H9 (cell line): ENCODE measurements around the gene CBLB. TPM values are rescaled to one million over a fixed set of nuclear protein-coding genes. Genes with fewer than 3 reads are reported as not detected.

Experiments used
- DNase-seq: peaks from one replicate; pipeline ENCODE4 v3.0.0-alpha.2; 2017
- H2AFZ ChIP-seq: one replicate; pipeline ENCODE4 v1.6.1; 2013; ENCODE audit warnings: mild to moderate bottlenecking, low read length, control low read depth, moderate library complexity
- H2AK5ac ChIP-seq: 2 replicates; pipeline ENCODE4 v1.6.1; 2013; ENCODE audit warnings: low read length, control low read depth, mixed read lengths; ENCODE audit not compliant: insufficient read length
- H2BK120ac ChIP-seq: one replicate; pipeline ENCODE4 v1.6.1; 2013; ENCODE audit warnings: low read depth, mild to moderate bottlenecking, low read length, control low read depth, inconsistent platforms; ENCODE audit not compliant: poor library complexity, severe bottlenecking
- H2BK12ac ChIP-seq: 2 replicates; pipeline ENCODE4 v1.6.1; 2013; ENCODE audit warnings: low read length, control low read depth, mixed read lengths, low read depth; ENCODE audit not compliant: insufficient read length
- H2BK15ac ChIP-seq: 2 replicates; pipeline ENCODE4 v1.6.1; 2013; ENCODE audit warnings: low read depth, low read length, control low read depth
- H2BK20ac ChIP-seq: one replicate; pipeline ENCODE4 v1.6.1; 2013; ENCODE audit warnings: low read depth, mild to moderate bottlenecking, low read length, control low read depth, inconsistent platforms; ENCODE audit not compliant: poor library complexity, severe bottlenecking
- H2BK5ac ChIP-seq: 2 replicates; pipeline ENCODE4 v1.6.1; 2013; ENCODE audit warnings: low read length, control low read depth, mixed read lengths; ENCODE audit not compliant: insufficient read length
- H3K14ac ChIP-seq: 2 replicates; pipeline ENCODE4 v1.6.1; 2013; ENCODE audit warnings: low read length, control low read depth; ENCODE audit not compliant: insufficient read depth
- H3K18ac ChIP-seq: 2 replicates; pipeline ENCODE4 v1.6.1; 2013; ENCODE audit warnings: low read depth, mild to moderate bottlenecking, mixed read lengths, low read length, control low read depth; ENCODE audit not compliant: insufficient read length
- H3K23ac ChIP-seq: 2 replicates; pipeline ENCODE4 v1.6.1; 2013; ENCODE audit warnings: low read length, control low read depth, mixed read lengths, low read depth; ENCODE audit not compliant: insufficient read length
- H3K23me2 ChIP-seq: 2 replicates; pipeline ENCODE4 v1.6.1; 2013; ENCODE audit warnings: low read depth, mild to moderate bottlenecking, mixed read lengths, low read length, control low read depth; ENCODE audit not compliant: insufficient read length, poor library complexity, severe bottlenecking
- H3K27ac ChIP-seq: 2 replicates; pipeline ENCODE4 v1.5.1; 2013; ENCODE audit warnings: low read length, control low read depth, mixed read lengths, low read depth; ENCODE audit not compliant: insufficient read length
- H3K27me3 ChIP-seq: 2 replicates; pipeline ENCODE4 v1.6.1; 2013; ENCODE audit warnings: low read length, control low read depth, inconsistent platforms; ENCODE audit not compliant: insufficient read depth
- H3K4ac ChIP-seq: 2 replicates; pipeline ENCODE4 v1.6.1; 2013; ENCODE audit warnings: low read depth, mild to moderate bottlenecking, control low read depth, inconsistent platforms, low read length, moderate library complexity
- H3K4me1 ChIP-seq: 2 replicates; pipeline ENCODE4 v1.6.1; 2013; ENCODE audit warnings: low read length, control low read depth, inconsistent platforms; ENCODE audit not compliant: insufficient read depth
- H3K4me2 ChIP-seq: 2 replicates; pipeline ENCODE4 v1.6.1; 2013; ENCODE audit warnings: low read length, control low read depth, mixed read lengths; ENCODE audit not compliant: insufficient read length, insufficient read depth
- H3K56ac ChIP-seq: 2 replicates; pipeline ENCODE4 v1.6.1; 2013; ENCODE audit warnings: low read depth, mild to moderate bottlenecking, mixed read lengths, low read length, control low read depth; ENCODE audit not compliant: insufficient read length
- H3K79me1 ChIP-seq: 2 replicates; pipeline ENCODE4 v1.6.1; 2013; ENCODE audit warnings: low read depth, mild to moderate bottlenecking, moderate library complexity, low read length, control low read depth, inconsistent platforms; ENCODE audit not compliant: insufficient read depth, poor library complexity, severe bottlenecking
- H3K79me2 ChIP-seq: 2 replicates; pipeline ENCODE4 v1.6.1; 2013; ENCODE audit warnings: low read length, control low read depth, inconsistent platforms; ENCODE audit not compliant: insufficient read depth
- H3K9ac ChIP-seq: 2 replicates; pipeline ENCODE4 v1.6.1; 2013; ENCODE audit warnings: low read length, control low read depth, mixed read lengths; ENCODE audit not compliant: insufficient read length; ENCODE audit errors: extremely low read depth
- H3K9me3 ChIP-seq: one replicate; pipeline ENCODE4 v1.6.1; 2013; ENCODE audit warnings: low read depth, low read length, inconsistent platforms; ENCODE audit not compliant: control insufficient read depth
- H3T11ph ChIP-seq: one replicate; pipeline ENCODE4 v1.6.1; 2013; ENCODE audit warnings: mild to moderate bottlenecking, low read length, control low read depth, inconsistent platforms
- H4K20me1 ChIP-seq: one replicate; pipeline ENCODE4 v1.6.1; 2013; ENCODE audit not compliant: control insufficient read depth, insufficient read length, insufficient read depth
- H4K5ac ChIP-seq: 2 replicates; pipeline ENCODE4 v1.6.1; 2013; ENCODE audit warnings: low read depth, mild to moderate bottlenecking, mixed read lengths, low read length, control low read depth; ENCODE audit not compliant: insufficient read length
- H4K8ac ChIP-seq: replicated peaks from 2 replicates; pipeline ENCODE4 v1.6.1; 2013; ENCODE audit warnings: low read length, control low read depth, mixed read lengths, low read depth; ENCODE audit not compliant: insufficient read length
- H4K91ac ChIP-seq: 2 replicates; pipeline ENCODE4 v1.6.1; 2013; ENCODE audit warnings: low read depth, mild to moderate bottlenecking, moderate library complexity, mixed read lengths, low read length, control low read depth; ENCODE audit not compliant: insufficient read length
- H3K27ac Mint-ChIP-seq, 3 experiments: 2 replicates in 2 of 3; 3 replicates in 1 of 3; pipeline ENCODE4 v1.8.0; 2020 to 2021; ENCODE audit warnings: mixed read lengths in 3 of 3, mild to moderate bottlenecking in 1 of 3, moderate library complexity in 1 of 3
- H3K27me3 Mint-ChIP-seq: 2 replicates; pipeline ENCODE4 v1.8.0; 2021; ENCODE audit warnings: low read depth, mild to moderate bottlenecking, moderate library complexity, mixed read lengths
- H3K36me3 Mint-ChIP-seq, 3 experiments: 2 replicates in 2 of 3; 3 replicates in 1 of 3; pipeline ENCODE4 v1.8.0; 2020 to 2021; ENCODE audit warnings: low read depth in 3 of 3, mixed read lengths in 3 of 3; ENCODE audit not compliant: insufficient read depth in 1 of 3
- H3K4me1 Mint-ChIP-seq, 2 experiments: 2 replicates each; pipeline ENCODE4 v1.8.0; 2020; ENCODE audit warnings: mixed read lengths in 2 of 2
- H3K4me3 Mint-ChIP-seq, 2 experiments: 2 replicates in 1 of 2; 3 replicates in 1 of 2; pipeline ENCODE4 v1.8.0; 2020 to 2021; ENCODE audit warnings: mild to moderate bottlenecking in 2 of 2, mixed read lengths in 2 of 2, moderate library complexity in 1 of 2
- H3K9me3 Mint-ChIP-seq, 2 experiments: 2 replicates in 1 of 2; 3 replicates in 1 of 2; pipeline ENCODE4 v1.8.0; 2020; ENCODE audit warnings: mild to moderate bottlenecking in 2 of 2, mixed read lengths in 2 of 2, moderate library complexity in 1 of 2
- WGBS: extraction: QIAGEN DNeasy Blood & Tissue Kit; methylation state at CpG from one replicate; pipeline ENCODE4 v1.1.7; 2013; ENCODE audit warnings: missing lambda C conversion rate, low lambda C conversion rate, mixed read lengths; ENCODE audit not compliant: insufficient read length; ENCODE audit errors: extremely low coverage; 5-methylcytosine and 5-hydroxymethylcytosine counted together
- total RNA-seq: library from RNA; stranded (reverse); gene quantifications from 2 replicates; pipeline ENCODE4 v1.2.1, GENCODE V29; 2021
- TF ChIP-seq, protein P1 (sequence below): fragments of 200-600 bp; sonication (generic); conservative IDR thresholded peaks from 3 replicates; pipeline ENCODE4 v1.8.0; 2021; ENCODE audit warnings: antibody characterized with exemption, mild to moderate bottlenecking

Gene CBLB
- total RNA-seq, 1 experiment from 2014 or later = 25.7 TPM

DNA sequence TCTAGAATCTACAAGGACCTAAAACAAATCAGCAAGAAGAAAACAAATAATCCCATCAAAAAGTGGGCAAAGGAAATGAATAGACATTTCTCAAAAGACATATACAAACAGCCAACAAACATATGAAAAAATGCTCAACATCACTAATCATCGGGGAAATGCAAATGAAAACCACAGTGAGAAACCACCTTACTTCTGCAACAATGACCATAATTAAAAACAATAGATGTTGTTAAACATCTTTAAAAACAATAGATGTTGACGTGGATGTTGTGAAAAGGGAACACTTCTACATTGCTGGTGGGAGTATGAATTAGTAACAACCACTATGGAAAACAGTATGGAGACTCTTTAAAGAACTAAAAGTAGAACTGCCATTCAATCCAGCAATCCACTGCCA, 96.2 kb downstream of the CBLB start:
- H3K4me3 Mint-ChIP-seq = no peak overlapping the region
- Histone ChIP-seq H3K79me2 (peaks cover 2% of the 10 kb centered on the region; the same call in 1 of the 2 replicates), H3K4me2 (no peak overlapping the region), H2BK20ac (no peak overlapping the region), H3K27ac (no peak overlapping the region), H4K5ac (no peak overlapping the region), H3K56ac (no peak overlapping the region), H4K20me1 (no peaks in the 10 kb centered on the region), H2BK5ac (no peak overlapping the region), H4K8ac (no peak overlapping the region), H3K79me1 (no peaks in the 10 kb centered on the region), H2AK5ac (no peak overlapping the region), H3K9me3 (no peaks in the 10 kb centered on the region), H3K23me2 (no peaks in the 10 kb centered on the region), H4K91ac (no peak overlapping the region), H3K23ac (no peak overlapping the region), H2BK12ac (no peak overlapping the region), H2AFZ (no peak overlapping the region), H3K9ac (no peak overlapping the region), H2BK15ac (no peak overlapping the region), H2BK120ac (no peak overlapping the region), H3K27me3 (no peaks in the 10 kb centered on the region), H3T11ph (no peak overlapping the region), H3K14ac (no peak overlapping the region), H3K4me1 (no peaks in the 10 kb centered on the region), H3K4ac (no peak overlapping the region), H3K18ac (no peak overlapping the region)
- no peaks in the 10 kb centered on the region for H3K27me3 Mint-ChIP-seq
- no peak overlapping the region for H3K27ac Mint-ChIP-seq
- no peak for DNase-seq
- H3K9me3 Mint-ChIP-seq = no peaks in the 10 kb centered on the region
- WGBS = no CpG with 5 or more reads among the region's 2 CpGs
- TF ChIP-seq, protein P1, sequence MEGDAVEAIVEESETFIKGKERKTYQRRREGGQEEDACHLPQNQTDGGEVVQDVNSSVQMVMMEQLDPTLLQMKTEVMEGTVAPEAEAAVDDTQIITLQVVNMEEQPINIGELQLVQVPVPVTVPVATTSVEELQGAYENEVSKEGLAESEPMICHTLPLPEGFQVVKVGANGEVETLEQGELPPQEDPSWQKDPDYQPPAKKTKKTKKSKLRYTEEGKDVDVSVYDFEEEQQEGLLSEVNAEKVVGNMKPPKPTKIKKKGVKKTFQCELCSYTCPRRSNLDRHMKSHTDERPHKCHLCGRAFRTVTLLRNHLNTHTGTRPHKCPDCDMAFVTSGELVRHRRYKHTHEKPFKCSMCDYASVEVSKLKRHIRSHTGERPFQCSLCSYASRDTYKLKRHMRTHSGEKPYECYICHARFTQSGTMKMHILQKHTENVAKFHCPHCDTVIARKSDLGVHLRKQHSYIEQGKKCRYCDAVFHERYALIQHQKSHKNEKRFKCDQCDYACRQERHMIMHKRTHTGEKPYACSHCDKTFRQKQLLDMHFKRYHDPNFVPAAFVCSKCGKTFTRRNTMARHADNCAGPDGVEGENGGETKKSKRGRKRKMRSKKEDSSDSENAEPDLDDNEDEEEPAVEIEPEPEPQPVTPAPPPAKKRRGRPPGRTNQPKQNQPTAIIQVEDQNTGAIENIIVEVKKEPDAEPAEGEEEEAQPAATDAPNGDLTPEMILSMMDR = no peak
- peaks cover 0 to 4% (median 0%) of the 10 kb centered on the region in 3 experiments; a peak in 3 of 7 replicates for H3K36me3 Mint-ChIP-seq
- peaks cover 7 to 14% of the 10 kb centered on the region in 2 experiments for H3K4me1 Mint-ChIP-seq
